Limb (tissue), 2 donors: ENCODE data around the gene CATSPER2.
"Not testable (repeated sequence)": the region's sequence is repeated elsewhere in the genome, so short reads cannot be mapped to it uniquely, and the experiment has no call there.

Experiments
- DNase-seq, 2 donors: peaks; one replicate each; pipeline ENCODE4 v3.0.0-alpha.2; 2016; ENCODE audit errors: extremely low spot score in 2 of 2

Gene CATSPER2

DNA sequence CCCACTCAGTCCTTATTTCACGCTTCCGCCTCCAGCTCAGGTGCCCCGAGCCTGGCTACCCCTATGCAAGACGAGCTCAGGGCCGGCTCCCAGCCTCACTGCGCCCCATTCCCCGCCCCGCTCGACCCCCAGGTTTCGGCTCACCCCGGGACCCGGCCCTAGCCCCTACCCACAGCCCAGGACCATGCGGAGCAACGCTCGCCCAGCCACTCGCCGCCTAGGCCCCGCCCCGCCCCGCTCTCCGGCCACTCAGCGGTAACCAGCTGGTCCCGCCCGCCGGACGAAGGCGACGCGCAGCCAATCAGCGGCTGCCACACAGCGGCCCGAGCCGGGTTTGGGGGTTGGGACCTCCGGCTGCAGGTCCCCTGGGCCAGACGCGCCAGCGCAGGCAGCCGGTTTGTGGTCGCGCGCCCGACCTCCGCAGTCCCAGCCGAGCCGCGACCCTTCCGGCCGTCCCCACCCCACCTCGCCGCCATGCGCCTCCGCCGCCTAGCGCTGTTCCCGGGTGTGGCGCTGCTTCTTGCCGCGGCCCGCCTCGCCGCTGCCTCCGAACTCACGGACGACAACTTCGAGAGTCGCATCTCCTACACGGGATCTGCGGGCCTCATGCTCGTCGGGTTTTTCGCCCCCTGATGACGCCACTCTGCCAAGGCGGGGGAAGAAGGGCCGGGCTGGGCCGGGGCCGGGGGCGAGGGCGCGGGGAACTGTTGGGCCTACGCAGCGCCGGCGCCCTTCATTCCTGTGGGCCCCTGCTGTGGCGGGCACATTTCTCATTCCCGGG is at the start of gene CATSPER2:
Gene CATSPER2 (minus strand): TSS at position 196 of the 781 bp plus-strand sequence. CDS start 783 bp downstream, outside the sequence.
- no peak for DNase-seq

DNA sequence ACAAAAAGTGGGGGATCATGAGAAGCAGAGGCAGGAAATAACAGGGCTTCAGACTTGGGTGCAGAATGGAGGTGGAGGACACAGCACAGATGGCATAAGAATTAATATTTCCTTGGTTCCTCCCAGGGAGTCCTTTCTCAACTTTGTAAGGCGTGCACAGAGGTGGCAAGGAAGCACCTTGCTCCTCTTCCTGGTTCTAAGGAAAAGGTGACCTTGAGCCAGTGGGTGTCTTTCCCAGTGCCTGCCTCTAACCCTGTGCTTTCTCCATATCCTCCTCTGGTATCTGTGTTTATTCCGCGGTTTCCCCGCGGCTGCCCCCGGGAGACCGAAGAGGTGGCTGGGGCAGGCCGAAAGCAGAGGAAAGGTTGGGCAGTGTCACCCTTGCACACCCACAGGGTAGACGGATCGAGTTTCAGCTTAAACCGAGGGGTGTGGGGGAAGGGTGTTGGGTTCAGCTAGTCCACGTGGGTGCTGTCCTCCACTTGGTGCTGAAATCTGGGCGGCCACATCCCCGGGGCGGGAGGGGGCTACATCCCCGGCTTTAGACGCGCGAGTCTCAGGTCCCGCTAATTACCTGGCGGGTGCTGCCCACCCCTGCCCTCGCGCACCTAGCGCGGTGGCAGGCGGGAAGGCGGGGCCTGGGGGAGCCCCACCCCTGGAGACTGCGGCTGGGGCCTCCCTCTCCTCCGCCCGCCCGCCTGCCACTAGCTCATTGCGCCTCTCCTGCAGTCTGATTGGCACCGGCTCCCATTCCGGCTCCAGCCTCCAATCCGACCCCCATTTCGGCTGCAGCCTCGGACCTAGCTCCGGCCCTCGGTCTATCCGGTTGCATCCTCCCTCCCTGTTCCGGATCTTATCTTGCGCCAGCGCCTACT is 44.7 kb upstream of the CATSPER2 start, which contains the start of gene CKMT1A:
Gene CKMT1A (plus strand): TSS at position 712 of the 875 bp plus-strand sequence. CDS start 192 bp downstream, outside the sequence.
- not testable (repeated sequence) for DNase-seq

DNA sequence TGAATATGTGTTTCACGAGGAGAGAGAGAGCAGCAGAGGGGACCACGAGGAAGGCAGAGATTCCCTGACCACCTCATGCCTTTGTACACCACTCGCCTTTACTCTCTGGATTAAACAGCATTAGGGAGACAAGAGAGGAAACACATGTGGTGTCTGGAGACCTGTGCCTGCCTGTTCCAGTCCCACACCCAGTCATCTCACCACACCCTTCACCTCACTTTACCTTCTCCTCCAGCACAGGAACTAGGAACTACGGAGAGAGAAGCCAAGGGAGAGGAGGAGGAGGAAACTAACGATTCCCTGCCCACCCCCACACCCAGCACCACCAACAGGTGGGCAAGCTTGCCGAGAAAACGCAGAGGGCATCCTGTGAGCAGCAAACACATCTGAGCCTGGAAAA is 44.0 kb upstream of the CATSPER2 start:
- not testable (repeated sequence) for DNase-seq

DNA sequence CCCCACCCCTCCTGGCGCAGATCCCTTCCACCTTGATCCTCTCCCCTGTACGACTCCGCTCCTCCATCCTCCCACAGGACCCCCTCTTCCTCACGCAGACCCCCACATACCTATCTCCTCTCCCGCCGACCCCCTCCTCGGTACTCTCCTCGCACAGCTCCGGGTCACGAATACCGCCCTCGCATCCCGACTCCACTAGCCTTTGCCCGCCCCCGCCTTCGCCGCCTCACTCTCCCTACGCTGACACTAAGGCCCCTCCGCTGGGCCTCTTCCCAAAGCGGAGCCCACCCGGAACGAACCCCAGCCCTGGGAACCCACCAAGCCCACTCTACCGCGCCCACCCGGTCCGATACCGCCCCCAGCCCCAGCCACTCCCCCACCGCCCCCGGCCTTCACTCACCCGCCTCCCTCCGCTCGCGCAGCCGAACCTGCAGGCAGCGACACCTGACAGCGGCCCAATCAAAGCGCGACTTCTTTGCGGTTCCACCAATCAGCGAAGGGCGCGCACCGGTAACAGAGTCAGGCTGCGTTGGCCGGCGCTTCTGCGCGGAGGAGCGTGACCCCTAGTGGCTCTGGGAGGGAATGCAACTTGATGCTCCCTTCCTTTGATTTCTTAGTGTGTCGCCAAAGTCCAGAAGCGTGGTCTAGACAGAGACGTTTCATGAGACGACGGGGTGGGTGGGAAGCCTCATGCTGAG is 41.1 kb upstream of the CATSPER2 start:
- not testable (repeated sequence) for DNase-seq

DNA sequence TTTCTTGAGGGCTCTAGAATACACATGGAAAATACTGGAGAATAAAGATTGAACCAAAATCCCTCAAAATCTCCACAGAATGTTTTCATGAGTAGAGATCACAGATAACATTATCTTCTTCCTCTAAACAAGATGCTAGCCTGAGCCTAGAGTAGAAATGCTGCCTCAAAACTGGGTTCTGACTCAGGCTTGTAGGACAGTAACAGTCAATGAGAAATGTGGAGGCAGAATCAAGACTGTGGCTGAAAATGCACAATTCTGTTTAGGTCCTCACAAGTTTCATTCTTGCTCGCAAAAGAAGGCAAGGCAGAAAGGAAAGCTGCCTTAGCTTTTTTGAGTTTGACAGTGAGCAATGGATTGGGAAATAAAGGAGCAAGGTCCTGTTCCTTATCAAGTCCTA is 25.5 kb upstream of the CATSPER2 start:
- DNase-seq, result not testable (repeated sequence)

DNA sequence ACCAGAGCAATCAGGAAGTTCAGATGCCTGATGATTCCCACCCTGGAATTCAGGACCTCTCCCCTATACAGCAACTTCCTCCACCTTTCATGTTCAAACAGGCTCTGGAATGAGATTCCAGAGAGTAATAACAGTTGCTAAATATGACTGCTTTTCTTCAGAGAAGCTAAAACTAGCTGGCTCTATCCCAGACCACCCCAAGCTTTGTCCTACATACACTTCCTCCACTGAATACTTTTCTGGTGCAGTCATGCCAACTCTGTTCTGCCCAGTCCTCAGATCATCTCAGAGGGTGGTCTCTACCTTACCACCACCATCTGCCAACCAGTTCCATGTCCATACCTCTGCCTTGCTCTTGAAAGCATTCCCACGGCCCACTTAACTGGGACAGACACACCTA is 17.5 kb upstream of the CATSPER2 start:
- not testable (repeated sequence) for DNase-seq

DNA sequence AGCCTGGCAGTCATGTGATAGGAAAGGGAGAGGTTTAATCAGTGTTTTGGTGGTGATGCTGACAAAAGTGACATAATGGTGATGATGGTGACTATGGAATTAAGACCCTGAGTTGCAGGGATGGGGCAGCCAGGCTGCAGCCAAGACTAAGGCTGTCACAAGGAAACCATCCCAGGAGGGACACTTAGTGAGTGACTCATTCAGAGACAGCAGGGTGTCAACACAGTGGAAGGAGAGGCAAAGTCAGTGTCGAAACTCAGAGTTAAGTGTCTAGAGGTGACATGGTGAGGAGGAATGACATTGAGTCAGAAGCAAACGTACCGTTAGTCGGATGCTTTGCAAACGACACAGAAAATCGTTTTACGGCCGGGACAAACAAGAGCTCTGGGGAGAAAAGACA is 14.7 kb upstream of the CATSPER2 start:
- not testable (repeated sequence) for DNase-seq

DNA sequence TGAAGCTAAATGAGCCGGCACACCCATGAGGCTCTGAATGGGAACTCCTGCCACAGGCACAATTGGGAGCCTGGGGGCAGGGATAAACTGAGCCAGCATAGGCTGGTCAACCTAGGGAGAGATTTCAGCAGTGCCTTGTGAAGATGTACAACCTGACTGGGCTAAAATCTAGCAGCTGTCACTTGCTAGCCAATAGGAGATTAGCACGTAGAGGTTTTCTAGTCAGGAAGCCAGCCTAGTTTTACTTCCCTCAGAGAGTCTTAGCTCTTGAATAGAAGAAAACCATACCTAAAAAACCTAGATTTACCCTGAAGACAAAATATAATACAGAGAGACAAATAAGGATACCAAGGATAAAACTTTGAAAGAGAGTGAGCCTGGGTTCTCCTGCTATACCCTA is 13.6 kb upstream of the CATSPER2 start:
- DNase-seq, result not testable (repeated sequence)

DNA sequence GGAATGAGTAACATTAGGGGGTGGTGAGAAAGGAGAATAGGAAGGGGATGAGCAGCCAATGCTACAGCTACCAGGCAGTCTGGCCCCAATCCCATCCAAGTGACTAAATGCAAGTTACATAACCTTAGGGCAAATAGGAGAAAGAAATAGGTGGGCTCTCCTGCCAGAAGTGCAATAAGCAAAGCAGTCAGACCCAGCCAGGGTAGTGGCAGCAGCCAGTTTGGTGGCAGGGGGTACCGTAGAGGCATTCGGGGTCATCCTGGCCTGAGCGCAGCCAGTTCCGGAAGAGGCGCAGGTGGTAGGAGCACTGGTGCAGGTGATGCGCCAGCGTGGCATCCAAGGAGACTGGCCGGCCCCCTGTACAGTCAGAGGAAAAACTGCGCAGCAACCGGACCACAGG is 11.1 kb upstream of the CATSPER2 start:
- DNase-seq, result not testable (repeated sequence)

DNA sequence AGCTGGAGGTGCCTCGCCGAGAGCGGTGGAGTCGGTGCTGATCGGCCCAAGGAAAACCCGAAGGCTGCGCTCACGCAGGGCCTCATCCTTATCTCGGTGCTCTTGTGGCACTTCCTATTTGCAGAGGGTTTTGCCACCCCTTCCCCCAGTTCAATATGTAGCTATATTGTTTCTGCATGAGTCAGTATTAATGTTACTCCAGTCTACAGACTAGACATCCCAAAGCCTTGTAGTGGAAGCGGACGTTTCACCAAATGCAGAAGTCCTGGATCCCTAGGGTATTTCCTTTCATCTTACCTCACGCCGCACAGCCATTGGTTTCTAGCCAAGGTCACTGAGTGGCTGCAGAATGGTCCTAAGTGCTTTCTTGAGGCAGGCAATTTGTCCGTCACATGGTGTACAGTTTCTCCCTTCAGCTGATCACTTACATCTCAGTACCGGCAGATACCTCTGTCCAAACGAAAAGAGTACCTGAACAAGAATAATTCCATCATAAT is 834 bp upstream of the CATSPER2 start:
- not testable (repeated sequence) for DNase-seq

DNA sequence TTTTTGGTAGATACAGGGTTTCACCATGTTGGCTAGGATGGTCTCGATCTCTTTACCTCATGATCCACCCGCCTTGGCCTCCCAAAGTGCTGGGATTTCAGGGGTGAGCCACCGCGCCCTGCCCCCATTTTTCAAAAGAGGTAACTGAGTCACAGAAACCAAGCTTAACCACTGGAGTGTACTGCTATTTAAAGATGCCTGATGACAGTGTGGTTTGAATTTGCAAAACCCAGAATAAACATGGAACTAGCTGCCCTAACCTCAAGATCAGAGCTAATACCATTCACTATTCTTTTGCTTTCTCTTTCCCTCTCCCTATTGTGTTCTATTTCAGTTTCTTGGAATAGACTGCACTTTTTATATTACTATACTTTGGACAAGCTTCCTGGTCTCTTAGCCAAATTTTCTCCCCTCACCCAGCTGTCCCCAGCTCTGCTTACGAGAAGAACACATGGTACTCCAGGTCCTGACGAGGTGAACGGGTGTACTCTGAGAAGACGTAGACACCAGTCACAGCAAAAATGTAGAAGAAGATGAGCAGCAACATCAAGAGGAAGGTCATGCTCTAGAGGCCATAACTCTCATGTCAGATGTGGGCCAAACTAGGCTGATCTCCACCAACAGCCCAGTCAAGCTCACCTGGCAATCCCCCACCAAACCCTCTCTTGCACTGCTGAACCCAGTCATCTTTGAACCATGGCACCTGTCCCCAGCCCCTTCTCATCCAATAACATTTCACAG is 10.0 kb downstream of the CATSPER2 start:
- DNase-seq, result not testable (repeated sequence)

DNA sequence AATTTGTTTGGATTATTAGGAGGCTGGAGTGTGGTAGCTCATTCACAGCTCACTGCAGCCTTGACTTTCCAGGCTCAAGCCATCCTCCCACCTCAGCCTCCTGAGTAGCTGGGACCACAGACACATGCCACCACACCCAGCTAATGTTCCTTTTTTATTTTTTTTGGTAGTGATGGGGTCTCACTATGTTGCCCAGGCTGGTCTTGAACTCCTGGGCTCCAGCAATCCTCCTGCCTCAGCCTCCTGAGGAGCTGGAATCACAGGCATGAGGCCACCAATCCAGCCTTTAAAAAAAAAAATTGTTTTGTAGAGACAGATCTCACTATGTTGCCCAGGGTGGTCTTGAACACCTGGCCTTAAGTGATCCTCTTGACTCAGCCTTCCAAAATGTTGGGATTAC is 21.7 kb downstream of the CATSPER2 start:
- DNase-seq, result not testable (repeated sequence)

DNA sequence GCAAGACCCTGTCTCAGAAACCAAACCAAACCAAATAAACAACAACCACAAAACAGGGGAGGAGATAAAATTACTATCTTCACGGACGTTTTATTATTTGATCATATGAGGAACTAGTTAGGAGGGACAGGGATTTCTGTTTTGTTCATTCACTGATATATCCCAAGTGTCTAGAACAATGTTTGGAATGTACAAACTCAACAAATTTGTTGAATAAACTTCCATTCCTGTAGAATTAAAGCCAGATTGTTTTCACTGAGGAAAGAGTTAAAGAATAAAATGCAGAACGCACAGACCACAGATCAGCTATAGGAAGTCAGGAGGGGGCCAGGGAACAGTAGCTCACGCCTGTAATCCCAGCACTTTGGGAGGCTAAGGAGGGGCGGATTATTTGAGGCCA is 23.5 kb downstream of the CATSPER2 start:
- DNase-seq, result no peak

DNA sequence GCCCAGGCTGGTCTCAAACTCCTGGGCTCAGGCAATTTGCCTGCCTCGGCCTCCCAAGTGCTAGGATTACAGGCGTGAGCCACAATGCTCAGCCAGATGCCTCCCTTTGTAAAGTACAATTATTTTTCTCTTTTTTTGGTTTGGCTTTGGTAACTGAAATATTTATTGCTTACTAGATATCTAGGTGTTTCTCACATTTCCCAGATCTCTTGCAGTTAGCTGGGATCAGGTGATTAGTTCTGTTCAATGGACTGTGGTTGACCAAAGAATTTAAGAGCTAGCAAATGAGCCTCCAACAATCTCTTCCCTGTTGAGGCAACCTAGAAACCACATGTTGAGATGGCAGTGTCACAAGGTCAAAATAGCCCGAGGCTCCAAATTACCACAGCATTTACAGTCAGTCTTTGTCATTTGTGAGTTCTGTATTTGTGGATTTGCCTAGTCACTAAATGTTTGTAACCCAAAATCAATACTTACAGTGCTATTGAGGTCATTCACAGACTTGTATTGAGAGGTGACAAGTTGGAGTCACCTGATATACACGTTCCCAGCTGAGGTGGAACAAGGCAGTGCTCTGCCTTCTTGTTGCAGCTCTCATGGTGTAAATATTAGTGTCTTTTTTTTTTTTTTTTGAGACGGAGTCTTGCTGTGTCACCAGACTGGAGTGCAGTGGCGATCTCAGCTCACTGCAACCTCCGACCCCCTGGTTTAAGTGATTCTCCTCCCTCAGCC is 26.4 kb downstream of the CATSPER2 start:
- DNase-seq, result not testable (repeated sequence)

DNA sequence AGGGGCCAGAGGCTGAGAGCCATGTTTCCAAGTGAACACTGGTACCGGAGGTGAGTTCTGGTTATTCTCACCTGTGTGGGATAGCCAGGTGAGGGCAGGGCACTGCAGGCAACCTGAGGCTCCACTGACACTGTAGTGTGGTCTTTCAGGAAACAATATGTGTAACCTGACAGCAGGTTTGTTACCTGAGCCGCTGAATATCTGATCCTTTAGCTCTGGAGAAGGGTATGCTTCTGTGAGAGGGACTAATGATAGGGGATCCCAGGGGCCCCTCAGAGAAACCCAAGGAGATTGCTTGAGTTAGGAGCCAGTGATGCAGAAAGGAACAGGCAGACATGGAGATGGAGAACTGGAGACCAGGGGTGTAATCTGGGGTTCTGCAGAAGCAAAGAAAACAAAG is 29.9 kb downstream of the CATSPER2 start, which contains the start of gene STRC:
Gene STRC (minus strand): TSS at position 101 of the 400 bp plus-strand sequence. CDS start 78 bp downstream, at position 23.
- DNase-seq, result not testable (repeated sequence)

DNA sequence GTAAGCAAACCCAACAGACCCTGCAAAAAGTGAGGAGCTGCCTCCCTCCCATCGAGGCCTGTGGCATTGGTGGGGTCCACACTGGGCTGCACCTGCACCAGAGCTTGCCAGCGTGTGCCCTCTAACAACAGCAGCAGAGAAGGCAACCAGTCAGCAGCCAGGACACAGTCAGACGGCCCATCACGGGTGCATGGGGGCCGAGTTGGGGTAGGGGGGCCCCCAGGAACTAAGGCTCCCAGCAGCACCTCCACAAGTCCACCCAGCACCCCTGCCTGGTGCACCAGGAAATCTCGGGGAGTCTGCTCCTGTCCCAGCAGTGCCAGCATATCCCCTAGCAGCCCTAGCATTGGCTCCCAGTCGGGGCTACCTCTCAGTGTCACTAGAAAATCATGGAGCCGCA is 30.9 kb downstream of the CATSPER2 start:
- DNase-seq, result not testable (repeated sequence)

DNA sequence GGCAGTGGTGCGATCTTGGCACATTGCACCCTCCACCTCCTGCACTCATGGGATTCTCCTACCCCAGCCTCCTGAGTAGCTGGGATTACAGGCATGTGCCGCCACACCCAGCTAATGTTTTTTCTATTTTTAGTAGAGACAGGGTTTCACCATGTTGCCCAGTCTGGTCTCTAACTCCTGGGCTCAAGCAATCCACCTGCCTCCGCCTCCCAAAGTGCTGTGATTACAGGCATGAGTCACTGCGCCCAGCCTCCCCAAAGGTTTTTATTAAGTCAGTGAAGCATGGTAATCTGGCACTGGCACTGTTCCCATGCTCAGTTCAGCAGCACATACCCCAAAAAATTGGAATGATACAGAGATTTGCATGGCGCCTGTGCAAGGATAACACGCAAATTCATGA is 46.4 kb downstream of the CATSPER2 start:
- peak in 1 of 2 donors; percentile 25 for DNase-seq

DNA sequence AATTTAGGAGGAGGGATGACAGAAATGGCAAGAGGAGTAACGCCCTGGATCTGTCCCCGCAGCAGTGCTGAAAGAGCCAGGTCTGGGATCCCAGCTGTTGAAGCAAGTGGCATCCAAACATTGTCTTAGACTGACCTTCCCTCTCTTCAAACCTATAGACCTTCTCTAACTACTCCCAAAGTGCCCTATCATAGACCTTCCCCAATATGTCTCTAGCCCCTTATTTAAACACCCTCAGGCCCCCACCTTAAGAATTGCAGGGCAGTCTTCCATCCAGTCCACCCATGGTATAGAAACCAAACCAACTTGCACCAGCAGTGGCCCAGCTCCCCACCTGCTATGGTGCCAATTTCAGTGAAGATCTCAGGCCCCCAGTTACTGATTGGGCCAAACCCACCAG is 48.4 kb downstream of the CATSPER2 start:
- DNase-seq, result not testable (repeated sequence)

DNA sequence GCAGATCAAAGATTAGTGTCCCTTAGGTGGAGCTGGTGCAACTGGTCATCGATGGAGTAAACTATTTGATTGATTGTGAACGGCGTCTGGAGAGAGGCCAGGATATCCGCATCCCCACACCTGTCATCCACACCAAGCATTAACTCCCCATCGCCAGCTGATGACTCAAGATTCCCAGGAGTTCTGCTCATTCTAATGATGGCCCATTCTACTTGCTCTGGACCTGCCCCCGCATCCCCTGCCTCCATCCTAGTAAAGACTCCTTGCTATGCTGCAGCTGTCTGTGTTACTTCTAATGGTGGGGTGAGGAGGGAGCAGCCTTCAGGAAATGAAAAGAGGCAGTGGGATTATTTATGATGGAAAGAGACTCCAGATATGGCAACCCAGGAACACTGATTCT is 49.5 kb downstream of the CATSPER2 start:
- not testable (repeated sequence) for DNase-seq
